HG03460 (cell line): Measurements from ENCODE around the gene CHPF.

Source experiments
- ATAC-seq: cut with Tn5 transposase; IDR thresholded peaks from one replicate; pipeline ENCODE4 v1.9.1; 2021; ENCODE audit not compliant: unreplicated experiment

Gene CHPF

DNA sequence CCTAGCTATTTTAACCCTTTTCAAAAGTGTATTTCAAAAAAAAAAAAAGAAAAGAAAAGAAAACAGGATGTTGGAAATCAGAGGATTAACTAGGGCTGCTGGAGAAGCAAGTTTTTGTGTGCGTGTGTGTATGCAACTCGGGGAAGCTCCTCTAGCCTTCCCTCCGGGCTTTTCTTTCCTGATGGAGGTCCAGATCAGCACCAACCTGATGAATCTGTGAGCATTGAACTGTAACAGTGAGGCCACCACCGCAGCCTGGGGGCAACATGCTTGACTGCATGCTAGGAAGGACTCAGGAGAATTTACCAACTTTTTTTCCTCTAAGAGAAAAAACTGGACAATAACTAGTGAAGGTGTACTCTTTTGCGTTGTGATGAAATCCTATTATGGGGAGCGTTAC lies 25.4 kb upstream of the CHPF start:
- ATAC-seq = no peak

DNA sequence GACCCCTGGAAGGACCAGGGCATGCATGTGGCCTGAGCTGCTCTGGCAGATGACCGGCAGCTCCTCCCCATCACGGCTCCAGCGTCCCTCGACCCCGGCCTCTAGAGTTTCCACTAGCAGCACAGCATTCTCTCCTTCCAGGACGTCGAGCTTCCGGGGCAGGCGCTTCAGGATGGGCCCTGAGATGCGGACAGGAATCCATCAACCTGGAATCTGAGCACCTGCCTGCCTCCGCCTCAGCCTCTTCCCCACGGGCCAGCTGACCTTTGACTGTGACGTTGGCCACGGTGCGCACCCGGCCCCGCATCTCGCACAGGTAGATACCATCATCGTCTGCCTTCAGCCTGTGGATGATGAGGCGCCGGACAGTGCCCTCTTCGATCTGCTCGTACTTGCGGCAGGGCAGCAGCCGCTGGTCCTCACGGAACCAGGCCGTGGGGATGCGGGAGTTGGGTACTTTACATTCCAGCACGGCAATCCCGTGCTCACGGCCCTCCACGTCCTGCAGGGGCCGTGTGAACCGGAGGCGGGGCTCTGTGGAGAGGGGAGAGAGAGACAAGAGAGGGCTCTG lies 24.3 kb upstream of the CHPF start:
- no peak for ATAC-seq

DNA sequence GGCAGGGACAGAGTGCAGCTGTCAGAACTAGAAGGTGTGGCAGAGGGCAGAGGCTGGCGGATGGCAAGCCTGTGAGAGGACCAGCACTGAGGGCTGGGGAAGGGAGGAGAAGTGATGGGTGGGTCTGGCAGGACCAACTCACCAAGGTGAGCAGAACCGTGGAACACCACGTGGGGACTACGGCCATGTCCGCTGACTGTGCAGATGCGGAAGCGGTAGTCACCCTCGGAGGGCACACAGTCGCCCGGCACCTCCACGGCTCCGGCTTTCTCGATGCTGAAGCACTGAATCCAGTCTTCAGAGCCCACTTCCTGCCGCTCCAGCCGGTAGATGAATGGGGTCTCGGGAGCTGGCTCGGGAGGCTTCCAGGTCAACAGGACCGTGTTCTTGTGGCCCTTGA lies 23.5 kb upstream of the CHPF start:
- no peak for ATAC-seq

DNA sequence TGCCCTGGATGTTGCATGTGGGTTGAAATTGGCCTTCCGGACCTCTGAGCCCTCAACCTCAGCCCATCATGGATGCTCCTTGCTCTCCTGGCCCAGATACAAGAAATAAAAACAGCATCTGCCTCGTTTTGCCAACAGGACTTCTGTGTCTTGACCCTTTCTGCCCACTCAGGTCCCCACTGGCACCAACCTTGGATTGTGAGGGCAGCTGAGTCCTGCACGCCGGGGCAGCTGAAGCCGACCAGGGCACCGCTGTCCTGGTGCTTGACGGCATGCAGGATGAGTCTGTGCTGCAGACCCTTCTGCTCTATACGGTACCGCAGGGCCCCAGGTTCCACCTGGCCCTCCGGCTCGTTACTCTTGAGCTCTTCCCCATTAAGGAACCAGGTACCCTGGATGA lies 23.0 kb upstream of the CHPF start:
- ATAC-seq = no peak

DNA sequence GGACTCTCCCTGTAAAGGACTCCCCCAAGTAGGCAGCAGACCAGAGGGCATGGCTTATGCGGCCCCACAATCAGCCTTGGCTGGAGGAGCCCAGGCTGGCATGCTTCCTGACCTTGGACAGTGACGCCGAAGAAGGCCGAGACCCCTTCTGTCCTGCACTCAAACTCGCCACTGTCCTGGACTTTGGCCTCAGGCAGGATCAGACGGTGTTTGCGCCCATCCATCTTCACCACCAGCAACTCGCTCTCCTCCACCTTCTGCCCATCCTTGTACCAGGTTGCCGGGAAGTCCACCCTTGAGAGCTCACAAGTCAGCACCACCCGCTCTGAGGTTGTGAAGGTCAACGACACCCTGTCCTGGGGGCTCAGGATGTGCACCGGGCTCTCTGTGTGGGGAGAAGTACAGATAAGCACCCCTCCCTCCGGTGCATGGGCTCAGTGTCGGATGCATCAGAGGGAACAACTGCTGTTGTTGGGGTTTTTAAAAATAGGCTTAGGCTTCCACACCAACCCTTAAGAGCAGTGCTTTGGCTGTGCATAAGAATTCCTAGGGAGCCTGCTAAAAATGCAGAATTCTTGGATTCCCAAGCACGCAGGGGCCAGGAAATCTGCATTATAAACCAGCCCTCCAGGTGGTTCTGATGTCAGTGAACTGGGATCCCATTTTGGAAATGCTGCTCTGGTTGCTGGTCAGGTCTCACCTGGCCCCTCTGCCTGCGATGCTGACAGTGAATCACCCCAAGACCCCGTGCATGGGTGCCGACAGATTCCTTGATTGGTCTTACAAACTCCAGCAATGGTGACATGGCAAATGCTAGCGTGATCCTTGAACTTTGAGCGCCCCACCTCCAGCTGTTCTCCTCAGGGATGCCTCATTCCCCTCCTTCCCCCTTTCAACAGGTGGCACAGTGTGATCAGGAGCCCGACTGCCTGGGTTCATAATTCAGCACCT lies 21.8 kb upstream of the CHPF start:
- no peak for ATAC-seq

DNA sequence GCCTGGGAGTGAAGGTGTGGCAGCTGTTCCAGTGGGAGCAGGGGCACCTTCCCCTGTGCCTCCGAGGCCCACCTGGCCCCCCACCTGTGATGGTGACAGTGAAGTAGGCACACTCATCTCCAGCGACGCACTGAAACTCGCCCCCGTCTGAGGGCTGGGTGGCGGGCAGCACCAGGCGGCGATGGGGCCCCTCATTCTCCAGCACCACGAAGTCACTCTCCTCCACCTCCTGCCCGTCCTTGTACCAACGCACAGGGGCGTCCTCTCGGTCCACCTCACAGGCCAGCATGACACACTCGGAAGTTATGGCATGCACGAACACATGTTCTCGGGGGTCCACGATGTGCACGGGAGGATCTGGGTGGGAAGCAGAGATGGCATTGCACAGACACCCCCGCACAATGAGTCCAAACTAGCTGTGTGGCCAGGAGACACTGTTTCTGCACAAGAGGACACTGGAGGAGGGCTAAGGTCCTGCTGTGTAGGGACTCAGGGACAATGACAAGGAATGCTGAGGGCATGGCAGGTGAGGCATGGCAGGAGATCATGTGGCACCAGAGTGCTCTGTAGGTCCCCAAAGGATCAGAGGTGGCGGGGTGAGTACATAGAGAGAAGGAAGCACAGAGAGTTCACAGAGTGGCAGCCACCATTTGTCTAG lies 19.8 kb upstream of the CHPF start:
- ATAC-seq = no peak

DNA sequence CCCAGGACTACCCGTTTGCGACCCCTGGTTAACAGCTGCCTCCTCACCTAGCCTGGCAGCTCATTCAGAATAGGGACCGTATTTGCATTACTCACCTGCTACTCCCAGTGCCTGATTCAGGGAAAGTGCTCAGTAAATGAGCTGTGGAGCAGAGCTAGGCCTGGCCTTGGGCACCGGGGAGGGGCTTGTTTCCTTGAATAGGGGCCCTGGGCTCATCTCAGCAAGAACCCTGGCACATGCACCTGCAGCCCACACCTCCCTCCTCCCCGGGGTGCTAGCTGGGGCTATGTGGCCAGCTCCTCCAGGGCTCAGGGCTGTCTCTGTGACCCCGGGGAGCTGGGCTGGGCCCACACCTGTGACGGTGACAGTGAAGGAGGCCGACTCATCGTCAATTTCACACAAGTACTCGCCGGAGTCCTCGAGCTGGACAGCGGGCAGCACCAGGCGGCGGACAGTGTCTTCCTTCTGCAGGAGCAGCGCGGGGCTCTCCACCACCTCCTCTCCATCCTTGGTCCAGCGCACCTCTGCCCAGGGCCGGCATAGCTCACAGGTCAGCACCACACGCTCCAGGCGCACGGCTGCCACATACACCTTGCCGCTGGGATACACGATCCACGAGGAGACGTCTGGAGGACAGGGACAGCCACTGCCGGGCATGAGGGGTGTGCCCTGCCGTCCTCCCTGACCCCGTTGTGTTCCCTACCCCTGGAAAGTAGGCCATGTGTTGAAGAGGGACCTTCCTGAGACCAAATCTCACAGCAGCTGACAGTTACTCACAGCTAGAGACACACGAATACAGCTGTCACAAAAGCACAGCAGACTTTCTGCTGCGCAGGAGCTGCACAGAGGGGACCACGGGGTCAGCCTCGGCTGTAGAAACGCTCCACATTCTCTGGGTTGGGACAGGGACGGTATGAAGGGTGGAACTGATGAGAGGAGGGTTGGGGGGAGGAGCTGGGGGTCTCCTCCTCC lies 18.7 kb upstream of the CHPF start:
- ATAC-seq = no peak

DNA sequence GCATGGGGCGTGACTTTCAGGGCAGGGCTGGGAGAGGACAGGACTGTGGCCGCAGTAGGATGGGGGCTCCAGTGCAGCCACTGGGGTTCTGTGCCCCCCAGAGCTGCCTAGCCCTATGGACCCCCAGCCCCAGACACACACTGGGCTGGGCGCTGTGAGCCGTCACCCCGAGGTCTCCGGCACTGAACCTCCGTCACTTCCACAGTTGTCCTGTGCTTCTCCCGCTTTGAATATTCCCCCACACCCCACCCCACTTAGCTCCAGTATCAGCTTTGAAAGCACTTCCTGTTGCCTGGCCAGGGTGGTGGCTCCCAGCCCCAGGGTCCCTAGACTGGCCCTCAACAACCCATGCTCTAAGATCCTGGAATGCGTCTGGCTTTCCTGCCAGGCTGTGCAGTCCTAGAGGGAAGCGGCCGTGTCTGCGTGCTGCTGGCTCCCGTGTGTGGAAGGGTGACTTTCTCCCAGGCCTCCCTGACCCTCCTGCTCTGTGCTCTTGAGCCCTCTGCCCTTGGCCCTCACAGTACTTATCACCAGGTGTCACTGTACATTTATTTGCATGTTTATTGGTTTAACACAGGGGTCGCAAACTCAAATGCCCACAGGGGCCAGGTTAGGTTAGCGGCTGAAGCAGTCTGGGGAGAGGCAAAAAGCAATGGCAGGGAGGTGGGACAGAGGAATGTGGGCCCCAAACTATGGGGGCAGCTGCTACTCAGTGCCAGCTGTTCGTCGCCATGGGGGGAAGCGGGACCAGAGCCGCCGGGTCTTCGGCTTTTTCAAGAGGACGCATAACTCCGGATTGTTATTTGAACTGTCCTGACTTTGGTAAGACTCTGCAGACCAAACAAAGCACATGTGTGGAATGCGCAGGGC lies 17.8 kb upstream of the CHPF start:
- ATAC-seq = no peak

DNA sequence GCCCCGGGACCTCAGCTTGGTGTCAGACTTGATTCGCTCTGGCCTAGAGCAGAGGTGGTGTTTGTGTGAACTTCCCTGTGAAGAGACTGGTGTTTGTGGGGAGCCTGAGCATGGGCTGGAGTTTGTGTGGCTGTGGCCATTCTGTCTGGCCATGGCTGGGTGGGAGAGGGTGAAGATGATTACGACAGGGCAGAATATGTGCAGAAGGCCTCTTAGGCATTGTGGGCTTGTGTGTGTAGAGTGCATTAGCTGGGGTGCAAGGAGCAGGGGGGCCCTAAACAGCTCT lies 17.2 kb upstream of the CHPF start:
- no peak for ATAC-seq

DNA sequence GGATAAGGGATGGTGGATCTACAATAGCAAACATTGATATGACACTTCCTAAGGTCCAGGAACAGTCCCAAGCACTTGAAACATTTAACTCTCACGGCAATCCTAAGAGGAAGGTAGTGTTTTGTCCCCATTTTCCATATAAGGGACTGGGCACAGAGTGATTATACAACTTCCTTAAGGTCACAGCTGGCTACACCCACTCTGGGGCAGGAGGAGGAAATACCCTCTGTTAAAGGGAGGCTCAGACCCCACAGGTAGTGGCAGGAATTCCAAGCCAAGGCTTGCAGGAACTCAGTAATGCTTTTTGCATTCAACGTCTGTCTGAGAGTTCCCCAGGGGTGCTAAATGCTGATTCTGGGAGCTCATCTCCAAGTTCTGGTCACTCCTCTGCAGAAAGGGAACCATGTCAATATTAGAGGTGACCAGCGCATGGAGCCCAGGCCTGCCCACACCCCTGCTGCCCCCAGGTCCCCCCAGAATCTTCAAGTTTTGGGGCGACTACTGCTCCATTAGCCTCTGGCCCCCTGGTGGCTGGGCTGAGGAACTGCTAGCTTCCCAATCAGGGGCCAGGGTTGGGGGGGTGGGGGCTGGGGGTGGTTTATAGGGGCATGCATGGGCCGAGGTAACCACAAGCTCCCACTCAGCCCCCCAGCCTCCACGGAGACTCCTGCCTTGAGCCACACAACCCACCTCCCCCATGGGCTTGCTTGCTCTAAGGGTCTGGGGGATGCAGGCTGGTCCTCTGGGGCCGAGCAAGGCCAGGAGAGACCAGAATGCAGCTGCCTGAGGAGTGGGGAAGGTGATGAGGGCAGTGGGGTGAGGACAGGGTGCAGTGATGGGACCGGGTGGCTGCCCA lies 16.7 kb upstream of the CHPF start:
- ATAC-seq = peak; percentile 61

DNA sequence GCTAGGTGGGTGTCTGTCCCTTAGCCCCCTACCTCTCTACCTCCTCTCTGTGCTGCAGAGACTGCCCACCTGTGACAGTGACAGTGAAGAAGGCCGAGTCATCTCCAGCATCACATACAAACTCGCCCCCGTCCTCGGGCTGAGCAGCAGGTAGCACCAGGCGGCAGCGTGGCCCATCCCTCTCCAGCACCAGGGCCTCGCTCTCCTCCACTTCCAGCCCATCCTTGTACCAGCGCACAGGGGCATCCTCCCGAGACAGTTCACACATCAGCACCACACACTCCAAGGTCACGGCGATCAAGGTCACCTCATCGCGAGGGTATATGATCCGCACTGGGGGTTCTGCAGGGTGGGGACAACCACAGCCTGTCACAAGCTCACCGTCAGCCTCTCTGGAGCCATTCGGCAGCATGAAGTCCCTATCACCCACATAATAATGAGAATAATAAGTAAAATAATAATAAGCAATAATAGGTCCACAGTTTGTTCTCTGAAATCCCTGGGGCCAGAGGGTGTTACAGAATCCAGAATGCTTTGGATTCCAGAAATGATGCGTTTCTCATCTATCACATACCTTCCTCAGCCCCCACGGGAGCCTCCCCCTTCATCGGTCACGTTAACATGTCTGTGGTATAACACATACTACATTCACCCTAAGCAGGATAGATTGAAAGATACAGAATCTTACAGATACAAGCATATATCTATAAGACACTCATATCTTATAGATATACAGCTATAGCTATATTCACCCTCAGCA lies 15.7 kb upstream of the CHPF start:
- ATAC-seq = no peak

DNA sequence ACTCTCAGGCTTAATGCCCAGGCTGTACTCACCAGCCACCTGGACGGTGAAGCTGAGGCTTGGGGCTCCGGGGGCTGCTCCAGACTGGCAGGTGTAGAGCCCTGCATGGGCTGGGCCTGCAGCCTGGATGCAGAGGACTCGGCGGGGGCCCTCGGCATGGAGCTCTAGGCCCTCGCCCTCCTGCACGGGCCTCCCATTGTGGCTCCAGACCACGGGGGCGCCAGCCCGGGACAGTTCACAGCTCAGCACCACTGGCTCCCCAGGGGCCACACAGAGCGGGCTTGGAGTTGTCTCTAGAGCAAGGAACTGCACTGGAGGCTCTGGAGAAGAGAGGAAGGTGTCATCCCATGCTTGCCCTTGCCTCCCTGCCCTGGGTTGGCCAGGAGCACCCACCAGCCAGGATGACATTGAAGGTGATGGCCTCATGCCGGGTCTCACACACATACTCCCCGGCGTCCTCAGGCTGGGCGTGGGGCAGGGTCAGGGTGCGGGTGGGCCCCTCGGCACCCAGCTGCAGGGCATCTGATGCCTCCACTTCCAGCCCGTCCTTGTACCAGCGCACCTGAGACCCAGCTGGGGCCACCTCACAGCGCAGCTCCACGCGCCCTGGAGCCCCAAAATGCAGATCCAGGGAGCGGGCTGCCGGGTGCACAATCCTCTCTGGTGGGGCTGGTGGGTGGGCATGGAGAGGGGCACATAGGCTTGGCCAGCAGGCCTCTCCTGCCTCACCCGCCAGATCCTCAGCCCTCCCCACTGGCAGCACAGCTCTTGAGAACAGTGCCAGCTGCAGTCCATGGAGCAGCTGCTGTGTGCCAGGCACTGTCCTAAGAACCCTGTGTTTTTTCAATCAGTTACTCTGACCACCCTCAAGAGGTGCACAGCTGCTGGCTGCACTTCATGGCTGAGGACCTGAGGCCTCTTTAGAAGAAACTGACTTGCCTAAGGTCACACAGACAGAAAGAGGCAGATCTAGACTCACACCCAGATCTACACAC lies 14.5 kb upstream of the CHPF start:
- no peak for ATAC-seq

DNA sequence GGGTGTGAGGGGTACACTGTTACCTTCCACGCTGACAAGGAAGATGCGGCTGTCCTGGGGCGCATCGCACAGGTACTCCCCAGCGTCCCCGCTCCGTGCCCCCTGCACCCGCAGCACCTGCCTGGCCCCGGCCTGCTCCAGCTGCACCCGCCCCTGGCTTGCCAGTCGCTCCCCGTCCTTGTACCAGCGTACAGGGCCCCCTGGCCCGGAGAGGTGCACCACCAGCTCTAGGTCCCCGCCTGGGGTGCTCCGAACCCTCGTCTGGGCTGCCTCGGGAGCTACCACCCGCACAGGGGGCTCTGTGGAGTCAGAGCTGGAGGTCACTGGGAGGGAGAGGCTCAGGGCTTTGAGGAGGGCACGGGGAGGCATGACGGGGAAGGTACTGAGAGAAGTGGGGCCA lies 13.7 kb upstream of the CHPF start:
- no peak for ATAC-seq

DNA sequence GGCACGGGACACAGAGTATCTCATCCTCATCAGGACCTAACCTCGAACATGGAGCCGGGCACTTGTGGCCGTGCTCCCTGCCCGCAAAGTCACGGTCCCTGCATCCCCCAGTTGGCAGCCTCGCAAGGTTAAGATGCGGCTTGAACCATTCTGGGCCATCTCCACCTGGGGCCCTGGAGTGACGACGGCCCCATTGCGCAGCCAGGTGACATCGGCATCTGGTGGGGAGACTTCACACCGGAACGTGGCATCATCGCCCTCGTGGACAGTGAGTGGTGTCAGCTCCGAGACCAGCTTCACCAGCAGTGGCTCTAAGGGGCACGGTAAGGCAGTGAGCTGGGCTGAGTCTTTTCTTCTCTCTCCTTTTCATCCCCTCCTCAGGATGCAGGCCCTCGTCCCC lies 12.8 kb upstream of the CHPF start:
- ATAC-seq = no peak

DNA sequence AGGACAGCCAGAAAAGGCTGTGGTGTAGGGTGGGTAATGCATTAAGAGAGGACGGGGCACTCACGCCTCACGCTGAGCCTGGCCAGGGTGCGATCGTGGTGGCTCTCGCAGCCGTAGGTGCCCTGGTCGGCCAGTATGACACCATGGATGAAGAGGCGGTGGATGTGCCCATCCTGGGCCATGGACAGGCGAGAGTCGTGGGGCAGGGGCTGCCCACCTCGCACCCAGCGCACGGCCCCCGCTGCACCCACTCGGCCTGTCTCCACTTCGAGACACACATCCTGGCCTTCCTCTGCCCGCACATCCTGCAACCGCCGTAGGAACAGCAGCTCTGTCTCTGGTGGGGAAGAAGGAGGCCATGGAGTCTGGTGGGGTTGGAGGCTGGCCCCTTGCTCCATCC lies 12.3 kb upstream of the CHPF start:
- ATAC-seq = no peak

DNA sequence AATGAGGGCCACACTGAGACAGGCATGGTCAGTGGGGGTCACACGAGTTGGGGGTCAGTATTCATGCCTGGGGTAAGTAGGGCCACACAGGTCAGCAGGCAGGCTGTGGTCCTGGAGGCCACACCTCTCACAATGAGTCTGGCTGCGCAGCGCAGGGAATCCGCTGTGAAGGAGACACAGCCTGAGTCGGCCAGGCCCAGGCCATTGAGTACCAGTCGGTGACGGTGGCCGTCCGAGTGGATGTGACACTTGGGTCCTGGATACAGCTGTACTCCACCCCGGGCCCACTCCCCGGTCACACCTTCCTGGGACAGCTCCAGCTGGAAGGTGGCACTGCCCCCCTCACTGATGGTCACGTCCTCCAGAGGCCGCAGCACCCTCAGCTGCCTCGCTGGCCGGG lies 10.7 kb upstream of the CHPF start:
- ATAC-seq = no peak

DNA sequence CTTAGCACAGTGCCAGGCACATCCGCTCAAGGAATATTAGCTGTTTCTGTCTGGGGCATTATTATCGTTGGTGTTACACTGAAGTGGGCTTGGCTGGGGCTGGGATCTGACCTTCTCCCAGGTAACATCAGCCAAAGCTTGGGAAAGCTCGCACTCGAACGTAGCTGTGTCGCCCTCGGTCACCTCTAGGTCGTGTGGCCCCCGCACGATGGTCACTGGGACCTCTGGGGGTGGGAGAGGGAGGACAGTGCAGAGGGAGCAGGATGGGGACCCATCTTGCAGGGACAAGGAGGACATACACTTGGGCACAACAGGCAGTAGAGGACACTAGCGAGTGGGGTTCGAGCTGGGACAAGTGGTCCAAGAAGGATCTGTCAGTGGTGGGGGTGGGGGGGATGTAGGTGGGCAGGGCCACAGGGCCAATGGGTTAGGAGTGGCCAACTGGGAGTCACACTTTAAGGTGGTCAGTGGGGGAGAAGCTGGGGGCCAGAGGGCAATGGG lies 9.9 kb upstream of the CHPF start:
- no peak for ATAC-seq

DNA sequence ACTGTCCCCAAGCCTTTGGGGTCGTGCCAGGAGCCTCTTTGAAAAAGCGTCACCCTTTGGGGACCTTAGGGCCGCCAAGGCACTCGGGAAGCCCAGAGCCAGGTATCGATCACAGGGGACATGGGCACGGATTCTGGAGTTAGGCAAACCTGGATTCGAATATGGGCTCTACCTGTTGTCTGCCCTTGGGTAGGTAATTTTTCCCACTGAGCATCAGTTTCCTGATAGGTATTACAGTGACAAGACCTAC lies 9.5 kb upstream of the CHPF start:
- ATAC-seq = no peak
